Endothelial cell of umbilical vein (primary cell): Measurements from ENCODE around the gene KCNQ5. TPM values are rescaled to one million over a fixed set of nuclear protein-coding genes. Genes with fewer than 3 reads are reported as not detected.

ENCODE experiments used
- BruUV-seq: library from RNA; stranded (reverse); fragments of 400-500 nt; replicated peaks from 2 replicates; lab custom pipeline; 2021; lab: Mats Ljungman, UMichigan
- CTCF ChIA-PET: fragments of 300-600, 350-600 bp; sonication (Branson Sonifier 250); formaldehyde crosslinking; loops from one replicate; lab custom pipeline; 2021; ENCODE audit warnings: antibody characterized with exemption, inconsistent platforms; lab: Charles Lee
- POLR2A ChIA-PET: fragments of 300-600, 350-600 bp; sonication (Branson Sonifier 250); formaldehyde crosslinking; loops from one replicate; lab custom pipeline; 2021; ENCODE audit warnings: antibody characterized with exemption, inconsistent platforms; lab: Charles Lee
- DNase-seq: peaks from one replicate; pipeline ENCODE4 v3.0.0-alpha.2; 2011; ENCODE audit warnings: low read depth, low spot score
- FAIRE-seq: peaks from 2 replicates; lab custom pipeline; 2011; peaks lifted over from hg19 to GRCh38; lab: Jason Lieb, UNC
- H2AFZ ChIP-seq: 2 replicates; pipeline ENCODE4 v1.6.0; 2012; ENCODE audit warnings: low read depth, low read length, control low read depth, inconsistent platforms
- H3K27ac ChIP-seq: 2 replicates; pipeline ENCODE4 v1.5.1; 2011; ENCODE audit warnings: low read depth, mild to moderate bottlenecking, control low read depth, low read length, moderate library complexity; ENCODE audit not compliant: insufficient read depth
- H3K27me3 ChIP-seq, 2 experiments: 2 replicates each; pipeline versions ENCODE4 v1.6.0 to v1.6.1; 2011; ENCODE audit warnings: low read length in 2 of 2, mixed read lengths in 1 of 2; ENCODE audit not compliant: control insufficient read depth in 2 of 2, insufficient read depth in 2 of 2
- H3K36me3 ChIP-seq, 2 experiments: 2 replicates in 1 of 2; 3 replicates in 1 of 2; pipeline ENCODE4 v1.5.1; 2011; ENCODE audit warnings: low read length in 2 of 2, mild to moderate bottlenecking in 1 of 2, moderate library complexity in 1 of 2; ENCODE audit not compliant: control insufficient read depth in 2 of 2, insufficient read depth in 2 of 2; ENCODE audit errors: extremely low read depth in 1 of 2
- H3K4me1 ChIP-seq: 3 replicates; pipeline ENCODE4 v1.5.1; 2011; ENCODE audit warnings: mild to moderate bottlenecking, low read length; ENCODE audit not compliant: control insufficient read depth, insufficient read depth; ENCODE audit errors: extremely low read depth
- H3K4me2 ChIP-seq: 2 replicates; pipeline ENCODE4 v1.6.1; 2011; ENCODE audit warnings: low read length, control low read depth, mixed read lengths; ENCODE audit not compliant: insufficient read depth
- H3K4me3 ChIP-seq, 3 experiments: fragments of 200-600 bp in 1 of 3; sonication (generic), shearing (Covaris generic) in 1 of 3; replicated peaks in 1 of 3; 2 replicates each; pipeline ENCODE4 v1.5.1; 2011 to 2016; ENCODE audit warnings: control low read depth in 3 of 3, low read length in 3 of 3, mild to moderate bottlenecking in 2 of 3, inconsistent platforms in 1 of 3, low read depth in 1 of 3, moderate library complexity in 1 of 3; ENCODE audit not compliant: insufficient read depth in 1 of 3
- H3K79me2 ChIP-seq: 2 replicates; pipeline ENCODE4 v1.6.0; 2012; ENCODE audit warnings: low read length, inconsistent platforms; ENCODE audit not compliant: control insufficient read depth, insufficient read depth
- H3K9ac ChIP-seq: replicated peaks from 2 replicates; pipeline ENCODE3; 2011; ENCODE audit warnings: low read length, control low read depth; ENCODE audit not compliant: insufficient read depth; ENCODE audit errors: extremely low read depth
- H3K9me1 ChIP-seq: replicated peaks from 3 replicates; pipeline ENCODE4 v1.6.0; 2011; ENCODE audit warnings: mild to moderate bottlenecking, low read length; ENCODE audit not compliant: control insufficient read depth, insufficient read depth; ENCODE audit errors: extremely low read depth
- H3K9me3 ChIP-seq: replicated peaks from 2 replicates; pipeline ENCODE4 v1.5.1; 2012; ENCODE audit warnings: low read length, inconsistent platforms; ENCODE audit not compliant: control insufficient read depth, insufficient read depth
- H4K20me1 ChIP-seq: replicated peaks from 2 replicates; pipeline ENCODE3; 2011; ENCODE audit warnings: mild to moderate bottlenecking, low read length; ENCODE audit not compliant: control insufficient read depth, insufficient read depth; ENCODE audit errors: extremely low read depth
- FOS ChIP-seq: IDR thresholded peaks from 2 replicates; pipeline ENCODE4 v1.6.1; 2011; ENCODE audit warnings: mild to moderate bottlenecking, low read length, moderate library complexity, borderline replicate concordance; ENCODE audit not compliant: insufficient read depth
- GATA2 ChIP-seq: IDR thresholded peaks from 2 replicates; pipeline ENCODE4 v1.7.0; 2011; ENCODE audit warnings: low read depth, mild to moderate bottlenecking, moderate library complexity, mixed read lengths, low read length; ENCODE audit not compliant: insufficient read length, insufficient read depth
- JUN ChIP-seq: IDR thresholded peaks from 2 replicates; pipeline ENCODE4 v1.6.1; 2011; ENCODE audit warnings: borderline replicate concordance, low read depth; ENCODE audit not compliant: insufficient read length, insufficient read depth
- MAX ChIP-seq: IDR thresholded peaks from 2 replicates; pipeline ENCODE4 v1.6.1; 2011; ENCODE audit not compliant: insufficient read depth, insufficient read length
- POLR2A ChIP-seq: IDR thresholded peaks from 2 replicates; pipeline ENCODE4 v1.6.1; 2012; ENCODE audit warnings: low read depth, mild to moderate bottlenecking, control low read depth, low read length
- POLR2AphosphoS5 ChIP-seq: IDR thresholded peaks from 2 replicates; pipeline ENCODE4 v1.6.1; 2012; ENCODE audit warnings: low read depth, mild to moderate bottlenecking, control low read depth, low read length, moderate library complexity; ENCODE audit not compliant: insufficient read depth
- dilution Hi-C: fragments of 300-500 bp; cut with MboI; formaldehyde crosslinking; loops from one replicate; pipeline ENCODE4 v1.15.0; 2019; ENCODE audit warnings: low sequenced_read_pairs; ENCODE audit not compliant: extremely low pct_ligation_motif_present
- intact Hi-C: fragments of 100-400 bp; cut with micrococcal nuclease; formaldehyde crosslinking; loops from one replicate; pipeline ENCODE4 v1.10.0; 2022
- polyA plus RNA-seq, 4 experiments: library from polyadenylated mRNA; depleted of rRNA in 3 of 4; stranded (reverse) in 3 of 4; unstranded in 1 of 4; fragments of >200 nt; gene quantifications; 2 replicates each; pipeline versions ENCODE4 v1.2.1 to v1.2.3, GENCODE V29; 2011 to 2012; ENCODE audit warnings: missing spikeins in 1 of 4
- total RNA-seq: library from RNA; stranded (reverse); gene quantifications from 2 replicates; pipeline ENCODE4 v1.2.3, GENCODE V29; 2021

Gene KCNQ5
- total and polyA plus RNA-seq, 2 donors (not counting 3 experiments of a cell fraction or from before 2014, with no cell fraction given), result 0.22 TPM; not detected in 1

- no TSS peak for BruUV-seq
- H3K36me3 ChIP-seq, result no peaks in the 10 kb centered on the region
- CTCF ChIA-PET, result interaction anchor here (0.9 to 1.0 kb wide), 3 partner anchors 10 to 712 kb away, joined by 3 to 5 read pairs (median 5); no protein-coding TSS in a partner anchor
These were observed 501.9 kb downstream of the KCNQ5 start for GRCh38 chr6:73123632-73124329.

More at GRCh38 chr6:73123632-73124329, 501.9 kb downstream of the KCNQ5 start:
- no peaks in the 10 kb centered on the region for H3K9me3 ChIP-seq
- no peaks in the 10 kb centered on the region for H4K20me1 ChIP-seq
- TF ChIP-seq GATA2 (no peak), JUN (no peak), POLR2A (no peak), POLR2AphosphoS5 (no peak), MAX (no peak), FOS (no peak)
- H3K4me1 ChIP-seq, result no peaks in the 10 kb centered on the region
- no peak overlapping the region for H3K4me3 ChIP-seq
- POLR2A ChIA-PET, result no interaction called here
- FAIRE-seq (no peak), DNase-seq (no peak)
- H3K79me2 ChIP-seq, result no peaks in the 10 kb centered on the region
- intact Hi-C loops (no loop called here), dilution Hi-C loops (loop anchor here (10.0 kb wide), 1 partner anchor 509 kb away; no protein-coding TSS in a partner anchor)
- H3K27ac ChIP-seq, result no peak overlapping the region
- H3K4me2 ChIP-seq, result no peak overlapping the region
- H3K27me3 ChIP-seq, result peaks cover 0 to 1% of the 10 kb centered on the region in 2 experiments
- H2AFZ ChIP-seq, result no peak overlapping the region
- no peak overlapping the region for H3K9ac ChIP-seq
- H3K9me1 ChIP-seq, result no peaks in the 10 kb centered on the region
